Non-pigmented ciliary epithelial cell (primary cell): ENCODE results near the gene CD82.
"Not testable (repeated sequence)": the region's sequence is repeated elsewhere in the genome, so short reads cannot be mapped to it uniquely, and the experiment has no call there.

Source experiments
- DNase-seq: peaks from one replicate; pipeline ENCODE4 v3.0.0-alpha.2; 2010; ENCODE audit warnings: low read depth

CD82 gene

DNA sequence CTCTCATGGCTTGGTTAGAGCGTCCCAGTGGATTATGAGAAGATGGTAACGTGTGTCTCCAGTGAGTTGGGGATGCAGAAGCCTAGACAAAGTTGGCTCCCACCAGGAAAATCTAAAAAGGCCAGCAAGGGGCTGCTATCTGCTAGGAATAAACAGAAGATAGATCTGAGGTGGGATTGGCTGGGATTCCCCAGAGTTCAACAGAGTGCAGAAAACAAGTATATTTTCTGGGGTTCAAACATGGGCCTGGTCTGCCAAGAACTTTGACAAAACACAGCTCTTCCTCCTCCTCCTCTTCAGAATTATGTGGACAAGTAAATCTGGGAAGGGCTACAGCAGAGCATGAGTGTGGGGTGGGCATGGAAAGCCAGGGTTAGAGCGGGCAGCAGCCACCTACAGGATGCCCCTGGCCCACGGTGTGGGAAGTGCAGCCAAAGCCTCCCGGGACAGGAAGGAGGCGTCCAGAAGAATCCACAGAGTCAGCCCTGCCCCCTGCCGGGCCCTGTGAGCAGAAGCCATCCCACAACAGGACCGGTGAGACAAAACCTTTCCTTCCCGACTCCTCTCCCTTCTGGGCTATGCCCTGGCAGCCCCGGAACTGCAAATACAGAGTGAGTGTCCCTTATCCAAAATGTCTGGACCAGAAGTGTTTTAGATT is 67.1 kb downstream of the CD82 start:
- no peak for DNase-seq

DNA sequence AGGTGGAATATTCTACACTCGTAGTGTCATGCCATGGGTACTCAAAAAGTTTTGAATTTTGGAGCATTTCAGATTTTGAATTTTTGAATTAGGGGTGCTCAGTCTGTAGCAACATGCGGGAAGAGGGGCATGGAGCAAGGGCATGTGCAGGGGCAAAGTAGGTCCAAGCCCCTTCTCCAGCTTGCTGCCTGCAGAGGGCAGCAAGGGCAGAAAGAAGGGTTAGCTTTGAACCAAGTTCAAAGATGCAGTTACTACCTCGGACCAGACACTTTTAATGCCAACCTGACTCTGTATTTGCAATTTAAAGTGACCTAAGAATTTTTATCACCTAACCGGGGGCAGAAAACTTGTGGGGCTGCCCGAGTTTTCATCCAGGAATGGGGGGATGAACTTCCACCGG is 68.2 kb downstream of the CD82 start:
- no peak for DNase-seq

DNA sequence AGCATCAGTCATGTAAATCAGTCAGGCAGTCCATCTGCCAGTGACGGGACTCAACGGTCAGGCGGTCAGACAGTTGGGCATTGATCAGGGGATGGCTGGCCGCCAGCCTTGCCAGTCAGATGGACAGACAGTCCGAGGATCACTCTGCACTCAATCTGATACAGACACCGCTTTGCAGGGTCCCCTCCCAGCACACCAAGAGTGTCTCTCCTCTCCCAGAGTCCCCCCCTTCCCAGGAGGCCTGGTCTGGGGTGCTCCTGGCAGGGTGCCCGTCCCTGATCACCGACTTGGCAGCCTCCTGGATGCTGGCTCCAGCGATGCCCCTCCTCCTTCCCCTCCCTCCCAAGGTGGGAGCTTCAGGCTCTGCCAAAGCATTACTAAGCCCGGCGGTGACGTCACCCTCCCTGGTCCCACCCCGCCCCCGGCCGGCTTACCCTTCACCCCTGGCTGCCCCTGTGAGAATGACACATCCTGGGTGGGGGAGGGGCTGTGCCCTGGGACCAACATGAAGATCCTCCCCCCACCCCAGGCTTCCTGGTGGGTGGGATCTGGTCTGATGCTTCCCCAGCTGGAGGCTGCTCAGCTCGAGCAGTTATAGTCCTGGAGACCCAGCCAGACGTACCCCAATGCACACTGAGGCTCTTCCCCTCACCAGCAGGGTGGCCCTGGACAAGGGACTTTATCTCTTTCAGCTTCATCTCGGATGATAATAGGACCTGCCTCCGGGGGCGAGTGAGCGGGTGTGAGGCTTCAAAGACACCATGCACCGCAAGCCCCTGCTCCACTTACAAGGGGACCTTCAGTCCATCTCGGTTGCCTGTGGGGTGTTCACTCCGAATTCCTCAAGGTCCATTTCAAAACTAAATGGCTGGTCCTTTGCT is 69.2 kb downstream of the CD82 start:
- peak; percentile 15 for DNase-seq

DNA sequence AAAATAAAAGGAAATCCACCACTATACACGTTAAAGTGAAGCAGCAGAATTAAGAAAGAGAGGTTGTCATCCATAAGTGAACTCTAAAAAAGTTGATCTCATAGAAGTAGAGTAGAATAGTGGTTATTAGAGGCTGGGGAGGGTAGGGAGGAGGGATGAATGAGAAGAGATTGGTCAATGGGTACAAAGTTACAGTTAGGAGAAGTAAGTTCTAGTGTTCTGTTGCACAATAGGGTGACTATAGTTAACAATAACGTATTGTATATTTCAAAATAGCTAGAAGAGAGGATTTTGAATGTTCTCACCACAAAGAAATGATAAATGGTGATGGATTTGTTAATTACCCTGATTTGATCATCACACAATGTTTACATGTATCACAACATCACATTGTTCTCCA is 72.0 kb downstream of the CD82 start:
- DNase-seq: no peak

DNA sequence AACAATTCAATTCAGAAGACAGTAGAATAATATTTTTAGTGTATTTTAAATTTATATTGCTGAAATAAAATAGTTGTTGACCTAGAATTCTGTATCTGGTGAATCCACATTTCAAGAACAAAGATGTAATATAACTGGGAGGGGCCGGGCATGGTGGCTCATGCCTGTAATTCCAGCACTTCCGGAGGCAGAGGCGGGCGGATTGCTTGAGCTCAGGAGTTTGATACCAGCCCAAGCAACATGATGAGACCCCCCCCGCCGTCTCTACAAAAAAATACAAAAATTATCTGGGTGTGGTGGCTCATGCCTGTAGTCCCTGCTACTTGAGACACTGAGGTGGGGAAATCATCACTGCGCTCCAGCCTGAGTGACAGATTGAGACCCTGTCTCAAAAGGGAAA is 72.6 kb downstream of the CD82 start:
- no peak for DNase-seq

- no peak for DNase-seq
These were observed 77.8 kb downstream of the CD82 start for GRCh38 chr11:44643217-44643616.

GRCh38 chr11:44645827-44646226 is 80.4 kb downstream of the CD82 start:
- DNase-seq: no peak

DNA sequence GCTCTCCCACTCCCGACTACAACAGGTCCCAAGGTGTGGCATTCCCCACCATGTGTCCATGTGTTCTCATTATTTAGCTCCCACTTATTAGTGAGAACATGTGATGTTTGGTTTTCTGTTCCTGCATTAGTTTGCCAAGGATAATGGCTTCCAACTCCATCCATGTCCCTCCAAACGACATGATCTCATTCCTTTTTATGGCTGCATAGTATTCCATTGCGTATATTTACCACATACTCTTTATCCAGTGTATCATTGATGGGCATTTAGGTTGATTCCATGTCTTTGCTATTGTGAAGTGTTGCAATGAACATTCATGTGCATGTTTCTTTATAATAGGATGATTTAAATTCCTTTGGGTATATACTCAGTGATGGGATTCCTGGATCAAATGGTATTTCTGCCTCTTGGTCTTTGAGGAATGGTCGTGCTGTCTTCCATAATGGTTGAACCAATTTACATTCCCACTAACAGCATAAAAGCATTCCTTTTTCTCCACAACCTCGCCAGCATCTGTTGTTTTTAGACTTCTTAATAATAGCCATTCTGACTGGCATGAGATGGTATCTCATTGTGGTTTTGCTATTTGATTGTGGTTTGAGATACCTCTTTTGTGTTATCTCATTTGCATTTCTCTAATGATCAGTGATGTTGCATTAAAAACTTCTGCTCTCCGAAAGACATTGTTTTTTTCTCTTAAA is 81.9 kb downstream of the CD82 start:
- not testable (repeated sequence) for DNase-seq

- DNase-seq: no peak
These were observed 82.6 kb downstream of the CD82 start for GRCh38 chr11:44648109-44648508.

DNA sequence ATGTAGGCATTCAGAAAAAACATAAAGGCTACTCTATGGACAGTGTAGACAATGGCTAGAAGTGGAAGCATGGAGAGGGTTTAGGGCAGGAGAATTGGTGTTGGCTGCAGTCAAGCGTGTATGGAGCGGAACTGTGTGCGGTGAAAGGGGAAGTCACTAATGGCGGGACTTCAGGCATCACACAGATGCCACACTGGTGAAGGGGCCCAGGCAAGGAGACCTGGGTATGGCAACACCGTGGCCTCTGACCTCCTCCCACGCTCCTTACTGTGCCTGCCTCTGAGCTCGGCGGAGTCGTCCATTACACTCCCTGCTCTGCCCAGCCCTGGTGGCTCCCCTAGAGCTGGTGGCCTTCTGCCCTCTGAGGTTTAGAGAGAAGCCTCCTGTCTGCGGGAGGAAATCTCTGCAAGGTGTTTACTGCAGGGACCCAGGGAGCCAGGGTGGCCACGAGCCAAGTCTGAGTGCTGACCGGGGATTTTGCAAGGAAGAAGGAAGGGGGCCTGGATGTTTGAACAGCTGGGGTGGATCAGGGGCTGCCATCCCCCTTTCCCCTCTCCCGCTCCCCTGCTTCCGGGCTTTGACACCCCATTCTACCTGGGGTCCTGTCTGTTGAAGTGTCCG is 86.2 kb downstream of the CD82 start:
- no peak for DNase-seq

GRCh38 chr11:44652901-44653644 is 87.6 kb downstream of the CD82 start:
- no peak for DNase-seq

DNA sequence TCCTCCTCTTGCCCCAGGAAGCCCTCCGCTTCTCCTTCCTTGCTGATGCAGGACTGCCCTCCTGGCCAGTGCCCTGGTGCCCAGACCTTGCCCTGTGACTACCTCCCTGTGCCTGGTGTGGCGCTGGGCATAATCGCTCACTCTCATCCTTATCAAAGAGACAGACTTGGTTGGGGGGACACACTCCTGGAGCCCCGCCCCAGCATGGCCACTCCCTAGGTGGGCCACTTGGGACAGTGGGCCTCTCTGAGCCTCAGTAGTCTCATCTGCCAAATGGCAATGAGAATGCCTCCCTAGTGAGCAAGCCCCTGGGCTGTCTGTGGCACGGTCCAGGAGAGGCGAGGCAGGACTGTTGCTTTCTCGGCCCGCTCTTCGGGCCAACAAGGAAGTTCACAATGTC is 88.6 kb downstream of the CD82 start:
- no peak for DNase-seq

GRCh38 chr11:44654596-44654995 is 89.1 kb downstream of the CD82 start:
- DNase-seq: no peak

DNA sequence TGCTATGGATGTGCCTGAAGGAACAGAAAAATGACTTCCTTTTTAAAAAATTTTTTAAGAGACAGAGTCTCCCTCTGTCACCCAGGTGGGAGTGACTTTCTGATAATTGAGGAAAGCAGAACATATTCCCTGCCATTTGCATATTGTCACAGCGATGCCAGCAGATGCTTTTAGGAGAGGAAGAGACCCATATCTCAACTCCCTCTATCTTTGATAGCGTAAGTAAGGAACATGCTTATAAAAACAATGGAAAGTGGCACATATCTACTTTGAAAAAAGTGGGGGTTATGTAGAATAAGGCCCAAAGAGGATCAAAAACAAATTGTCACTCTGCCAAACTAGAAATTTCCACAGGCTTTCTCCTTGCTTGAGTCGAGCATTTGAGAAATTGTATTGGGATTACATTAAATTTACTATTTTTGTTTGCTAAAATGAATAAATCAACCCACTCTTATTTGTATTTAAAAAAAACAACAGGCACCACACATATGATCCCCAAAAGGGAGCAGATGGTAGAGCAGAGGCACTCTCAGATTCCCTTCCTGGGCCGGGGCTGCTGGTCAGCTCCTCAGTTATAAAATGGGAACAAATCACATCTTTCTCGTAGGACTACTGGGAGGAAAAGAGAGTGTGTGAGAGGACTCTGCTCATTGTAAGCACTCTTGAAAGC is 92.5 kb downstream of the CD82 start:
- no peak for DNase-seq

DNA sequence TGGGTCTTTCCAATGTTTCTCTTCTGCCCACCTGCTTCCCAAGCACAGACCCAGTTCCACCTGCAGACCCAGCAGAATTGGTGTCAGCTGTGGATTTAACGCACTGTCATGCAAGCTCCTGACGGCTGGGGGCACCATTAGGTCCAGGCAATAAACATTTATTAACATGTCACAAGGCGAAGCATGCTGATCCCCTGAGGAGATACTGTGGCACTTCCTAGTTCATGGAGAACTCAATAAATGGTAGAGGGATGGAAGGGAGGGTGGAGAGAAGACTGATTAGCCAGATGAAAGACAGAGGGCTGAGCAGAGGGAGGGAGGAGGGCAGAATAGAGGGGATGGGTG is 93.0 kb downstream of the CD82 start:
- DNase-seq: no peak

DNA sequence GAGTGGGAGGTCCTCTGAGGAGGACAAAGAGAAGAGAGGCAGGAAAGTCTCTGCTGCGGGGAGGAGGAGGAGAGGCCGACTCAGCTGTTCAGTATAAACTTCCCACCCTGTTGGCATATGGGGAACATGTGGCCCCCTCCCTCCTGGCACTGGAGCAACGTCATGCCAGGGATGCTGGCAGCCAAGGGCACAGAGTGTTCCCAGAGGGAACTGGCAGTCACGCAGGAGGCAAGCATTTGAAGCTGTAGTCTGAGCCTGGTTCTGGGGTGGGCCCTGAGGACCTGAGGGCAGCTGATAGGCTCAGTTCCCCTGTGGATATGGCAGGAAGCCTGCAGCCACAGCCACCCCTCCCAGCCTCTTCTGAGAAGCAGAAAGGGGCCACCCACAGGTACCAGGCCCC is 94.2 kb downstream of the CD82 start:
- no peak for DNase-seq

GRCh38 chr11:44660535-44660934 is 95.1 kb downstream of the CD82 start:
- not testable (repeated sequence) for DNase-seq

GRCh38 chr11:44661311-44661717 is 95.9 kb downstream of the CD82 start:
- DNase-seq: no peak
